Measurements from ENCODE around the gene MYO9A.

- TF ChIP-seq POLR2A (IDR thresholded peaks at IDR 0.05; ENCODE audit: extremely low read depth, insufficient read length) = no peak
- TF ChIP-seq, protein P1, sequence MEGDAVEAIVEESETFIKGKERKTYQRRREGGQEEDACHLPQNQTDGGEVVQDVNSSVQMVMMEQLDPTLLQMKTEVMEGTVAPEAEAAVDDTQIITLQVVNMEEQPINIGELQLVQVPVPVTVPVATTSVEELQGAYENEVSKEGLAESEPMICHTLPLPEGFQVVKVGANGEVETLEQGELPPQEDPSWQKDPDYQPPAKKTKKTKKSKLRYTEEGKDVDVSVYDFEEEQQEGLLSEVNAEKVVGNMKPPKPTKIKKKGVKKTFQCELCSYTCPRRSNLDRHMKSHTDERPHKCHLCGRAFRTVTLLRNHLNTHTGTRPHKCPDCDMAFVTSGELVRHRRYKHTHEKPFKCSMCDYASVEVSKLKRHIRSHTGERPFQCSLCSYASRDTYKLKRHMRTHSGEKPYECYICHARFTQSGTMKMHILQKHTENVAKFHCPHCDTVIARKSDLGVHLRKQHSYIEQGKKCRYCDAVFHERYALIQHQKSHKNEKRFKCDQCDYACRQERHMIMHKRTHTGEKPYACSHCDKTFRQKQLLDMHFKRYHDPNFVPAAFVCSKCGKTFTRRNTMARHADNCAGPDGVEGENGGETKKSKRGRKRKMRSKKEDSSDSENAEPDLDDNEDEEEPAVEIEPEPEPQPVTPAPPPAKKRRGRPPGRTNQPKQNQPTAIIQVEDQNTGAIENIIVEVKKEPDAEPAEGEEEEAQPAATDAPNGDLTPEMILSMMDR (IDR thresholded peaks at IDR 0.05; ENCODE audit: low read depth, low read length) = no peak
Measured at GRCh38 chr15:72013703-72014102, 104.2 kb downstream of the MYO9A start.
